Activated CD8-positive, alpha-beta memory T cell treated with anti-CD3 and anti-CD28 coated beads, Interleukin-2, amount 50 U/mL, for 1 hour (primary cell): Measurements from ENCODE around the gene EHMT1.
"Not testable (repeated sequence)": the region's sequence is repeated elsewhere in the genome, so short reads cannot be mapped to it uniquely, and the experiment has no call there.

ENCODE experiments used
- DNase-seq: peaks from one replicate; pipeline ENCODE4 v3.0.0-alpha.2; 2020; ENCODE audit errors: extremely low read depth

The EHMT1 gene

DNA sequence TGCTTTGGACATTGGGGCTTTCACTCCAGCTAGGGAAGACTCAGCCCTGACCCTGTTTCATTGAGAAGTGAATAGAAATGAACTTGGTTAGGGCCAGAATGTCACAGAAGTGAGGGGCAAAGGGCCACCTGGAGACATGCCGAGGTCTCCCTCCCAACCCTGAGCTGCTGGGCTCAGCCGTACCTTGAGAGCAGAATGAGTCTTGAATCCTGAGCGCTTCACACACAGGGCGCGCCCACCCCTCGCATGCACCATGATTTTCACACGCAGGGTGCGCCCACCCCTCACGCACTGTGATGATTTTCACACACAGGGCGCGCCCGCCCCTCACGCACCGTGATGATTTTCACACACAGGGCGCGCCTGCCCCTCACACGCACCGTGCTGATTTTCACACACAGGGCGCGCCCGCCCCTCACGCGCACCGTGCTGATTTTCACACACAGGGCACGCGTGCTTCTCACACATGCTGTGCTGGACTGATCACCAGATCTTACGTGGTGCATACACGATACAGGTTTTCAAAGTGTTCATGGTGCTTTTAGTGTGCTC is 99.0 kb downstream of the EHMT1 start:
- no peak for DNase-seq

DNA sequence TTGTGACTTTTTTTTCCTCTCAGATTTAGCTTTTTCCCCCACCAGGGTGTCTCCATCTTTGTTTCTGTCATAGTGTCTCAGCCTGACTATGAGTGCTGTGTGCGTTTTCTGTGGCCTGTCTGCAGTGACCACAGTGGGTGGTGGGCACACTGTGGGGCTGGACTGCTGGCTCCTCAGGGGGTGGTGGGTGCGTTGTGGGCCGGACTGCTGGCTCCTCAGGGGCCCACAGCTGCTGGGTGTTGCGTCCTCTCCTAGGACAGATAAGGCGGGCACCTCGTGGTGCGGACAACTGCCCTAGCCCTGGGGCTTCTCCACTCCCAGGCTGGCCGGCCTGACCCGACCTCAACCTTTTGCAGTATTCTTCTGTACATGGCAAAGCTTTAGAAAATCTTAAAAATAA is 100.4 kb downstream of the EHMT1 start:
- DNase-seq = no peak

DNA sequence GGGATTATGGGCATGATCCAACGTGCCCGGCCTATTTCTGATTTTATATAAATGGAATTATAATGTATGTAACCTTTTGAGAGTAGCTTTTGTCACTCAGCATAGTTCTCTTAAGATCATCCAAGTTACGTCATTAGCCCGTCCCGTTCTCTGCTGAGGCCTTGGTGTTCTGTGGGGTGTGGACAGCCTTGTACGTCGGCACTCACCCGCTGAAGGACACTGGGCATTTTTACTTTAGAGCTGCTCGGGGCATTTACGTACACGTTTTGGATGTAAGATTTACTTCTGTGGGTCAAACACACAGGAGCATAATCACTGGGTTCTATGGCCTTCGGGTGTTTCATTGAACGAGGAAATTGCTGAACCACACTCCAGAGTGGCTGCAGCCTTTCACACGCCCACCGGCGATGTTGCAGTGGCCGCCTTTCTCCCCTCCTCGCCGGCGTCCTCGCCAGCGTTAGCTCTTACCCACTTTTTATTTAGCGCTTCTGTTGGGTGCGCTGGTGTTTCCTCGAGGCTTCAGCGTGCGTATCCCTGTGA is 101.8 kb downstream of the EHMT1 start:
- no peak for DNase-seq

DNA sequence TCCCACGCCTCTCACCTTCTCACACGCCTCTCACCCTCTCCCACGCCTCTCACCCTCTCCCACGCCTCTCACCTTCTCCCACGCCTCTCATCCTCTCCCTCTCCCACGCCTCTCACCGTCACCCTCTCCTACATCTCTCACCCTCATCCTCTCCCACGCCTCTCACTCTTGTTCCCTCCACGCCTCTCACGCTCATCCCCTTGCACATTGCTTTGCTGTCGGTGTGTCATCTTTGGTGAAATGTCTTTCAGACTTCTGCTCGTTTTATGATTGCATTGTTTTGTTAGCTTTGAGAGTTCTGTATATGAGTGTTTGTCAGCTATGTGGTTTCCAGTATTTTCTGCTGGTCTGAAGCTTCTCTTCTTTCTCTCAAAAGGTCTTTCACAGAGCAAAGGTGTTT is 102.7 kb downstream of the EHMT1 start:
- no peak for DNase-seq

DNA sequence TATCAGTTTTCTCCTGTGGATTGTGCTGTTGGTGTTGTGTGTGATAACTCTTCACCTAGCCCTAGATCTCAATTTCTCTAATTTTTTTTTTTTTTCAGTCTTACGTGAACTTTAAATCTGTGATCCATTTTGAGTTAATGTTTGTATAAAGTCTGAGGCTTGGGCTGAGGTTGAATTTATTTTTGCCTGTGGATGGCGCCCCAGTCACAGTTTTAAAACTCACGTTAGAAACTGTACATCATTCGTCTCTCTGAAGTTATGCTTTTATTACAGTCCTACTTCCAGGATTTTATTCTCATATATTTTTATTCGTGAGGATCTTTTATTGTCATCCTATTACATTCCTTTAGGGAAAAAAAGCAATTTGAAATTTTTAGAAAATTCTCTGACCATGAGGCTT is 103.1 kb downstream of the EHMT1 start:
- DNase-seq = no peak

DNA sequence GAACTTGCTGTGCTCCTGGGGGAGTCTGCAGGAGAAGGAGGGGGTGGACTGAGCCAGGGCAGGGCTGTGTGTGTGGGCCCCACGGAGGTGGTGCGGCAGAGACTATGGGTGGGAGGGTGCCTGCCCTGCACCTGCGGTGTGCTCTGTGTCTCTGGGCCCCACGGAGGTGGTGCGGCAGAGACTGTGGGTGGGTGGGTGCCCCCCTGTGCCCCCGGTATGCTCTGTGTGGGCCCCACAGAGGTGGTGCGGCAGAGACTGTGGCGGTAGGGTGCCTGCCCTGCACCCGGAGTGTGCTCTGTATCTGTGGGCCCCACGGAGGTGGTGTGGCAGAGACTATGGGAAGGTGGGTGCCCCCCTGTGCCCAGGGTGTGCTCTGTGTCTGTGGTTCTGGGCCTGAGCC is 103.7 kb downstream of the EHMT1 start:
- DNase-seq = no peak

DNA sequence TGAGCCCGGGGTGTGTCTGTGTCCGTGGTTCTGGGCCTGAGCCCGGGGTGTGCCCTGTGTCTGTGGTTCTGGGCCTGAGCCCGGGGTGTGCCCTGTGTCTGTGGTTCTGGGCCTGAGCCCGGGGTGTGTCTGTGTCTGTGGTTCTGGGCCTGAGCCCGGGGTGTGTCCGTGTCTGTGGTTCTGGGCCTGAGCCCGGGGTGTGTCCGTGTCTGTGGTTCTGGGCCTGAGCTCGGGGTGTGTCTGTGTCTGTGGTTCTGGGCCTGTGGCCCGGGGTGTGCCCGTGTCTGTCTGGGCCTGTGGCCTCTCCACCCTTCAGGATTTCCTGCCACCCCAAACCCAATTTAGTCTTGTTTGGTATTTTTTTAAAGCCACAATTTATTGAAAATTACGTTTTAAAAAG is 104.6 kb downstream of the EHMT1 start:
- not testable (repeated sequence) for DNase-seq

DNA sequence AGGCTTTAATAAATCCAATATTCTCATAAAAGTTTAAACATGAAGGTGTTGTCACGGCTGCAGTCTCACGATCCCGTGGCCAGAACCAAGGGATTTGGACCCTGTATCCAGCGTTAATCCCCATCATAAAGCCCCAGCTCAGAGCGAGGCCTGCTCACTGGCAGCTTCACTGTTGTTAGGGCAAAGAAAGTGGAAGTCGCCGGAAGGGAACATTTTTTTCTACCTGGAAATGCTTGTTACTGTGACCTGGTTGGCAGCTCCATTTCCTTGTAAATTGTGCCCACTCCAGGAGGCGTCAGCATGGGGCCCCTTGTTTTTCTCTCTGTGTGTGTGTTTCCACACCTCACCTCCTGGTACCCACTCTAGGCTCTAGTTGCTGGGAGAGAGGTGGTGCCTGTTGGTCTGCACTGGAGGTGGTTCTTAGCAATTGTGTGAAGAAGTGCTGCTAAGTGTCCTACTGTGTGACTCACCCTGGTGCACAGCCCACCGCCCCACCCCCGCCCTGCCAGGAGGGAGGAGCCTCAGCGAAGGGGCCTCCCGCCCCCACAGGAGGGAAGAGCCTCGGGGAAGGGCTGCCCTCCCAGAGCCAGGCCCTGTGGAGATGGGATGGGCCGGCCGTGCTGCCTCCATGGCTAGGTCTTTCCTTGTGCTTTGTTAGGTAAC is 105.1 kb downstream of the EHMT1 start:
- no peak for DNase-seq

DNA sequence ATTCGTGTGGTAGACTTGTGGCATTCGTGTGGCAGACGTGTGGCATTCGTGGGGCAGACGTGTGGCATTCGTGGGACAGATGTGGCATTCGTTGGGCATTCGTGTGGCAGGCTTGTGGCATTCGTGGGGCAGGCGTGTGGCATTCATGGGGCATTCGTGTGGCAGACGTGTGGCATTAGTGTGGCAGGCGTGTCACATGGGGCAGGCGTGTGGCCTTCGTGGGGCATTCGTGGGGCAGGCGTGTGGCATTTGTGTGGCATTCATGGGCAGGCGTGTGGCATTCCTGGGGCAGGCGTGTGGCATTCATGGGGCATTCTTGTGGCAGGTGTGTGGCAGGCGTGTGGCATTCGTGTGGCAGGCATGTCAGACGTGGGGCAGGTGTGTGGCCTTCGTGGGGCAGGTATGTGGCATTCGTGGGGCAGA is 106.0 kb downstream of the EHMT1 start:
- no peak for DNase-seq

DNA sequence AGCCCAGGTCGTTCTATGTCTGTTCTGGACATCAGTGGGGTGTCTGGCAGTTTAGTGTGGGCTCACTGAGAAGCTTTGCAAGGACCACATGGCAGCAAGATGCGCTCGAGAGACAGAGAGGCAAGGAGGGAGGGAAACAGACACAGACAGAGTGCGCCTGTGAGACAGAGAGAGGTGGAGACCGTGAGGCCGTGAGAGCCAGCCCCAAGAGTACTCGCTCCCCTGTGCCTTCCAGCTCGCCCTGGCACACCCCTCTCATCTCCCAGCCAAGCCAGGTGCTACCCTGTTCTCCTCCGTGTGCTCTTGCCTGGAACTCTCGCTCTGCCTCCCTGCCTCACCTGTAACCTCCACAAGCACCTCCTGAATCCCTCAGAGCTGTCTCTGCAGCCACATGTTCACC is 106.8 kb downstream of the EHMT1 start:
- no peak for DNase-seq

DNA sequence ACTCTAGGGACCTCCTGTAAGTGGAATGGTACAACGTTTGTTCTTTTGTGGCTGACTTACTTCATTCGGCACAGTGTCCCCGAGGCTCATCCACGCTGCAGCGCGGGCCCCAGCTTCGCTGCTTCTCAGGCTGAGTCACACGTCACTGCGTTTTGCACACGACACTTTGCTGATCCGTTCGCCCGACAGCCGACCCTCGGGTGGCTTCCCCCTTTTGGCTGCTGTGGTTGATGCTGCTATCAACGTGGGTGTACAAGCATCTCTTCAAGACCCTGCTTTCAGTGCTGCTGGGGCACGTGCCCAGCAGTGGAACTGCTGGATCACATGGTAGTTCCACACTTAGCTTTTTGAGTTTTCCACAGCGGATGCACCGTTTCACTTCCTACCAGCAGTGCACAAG is 107.5 kb downstream of the EHMT1 start:
- DNase-seq = not testable (repeated sequence)

DNA sequence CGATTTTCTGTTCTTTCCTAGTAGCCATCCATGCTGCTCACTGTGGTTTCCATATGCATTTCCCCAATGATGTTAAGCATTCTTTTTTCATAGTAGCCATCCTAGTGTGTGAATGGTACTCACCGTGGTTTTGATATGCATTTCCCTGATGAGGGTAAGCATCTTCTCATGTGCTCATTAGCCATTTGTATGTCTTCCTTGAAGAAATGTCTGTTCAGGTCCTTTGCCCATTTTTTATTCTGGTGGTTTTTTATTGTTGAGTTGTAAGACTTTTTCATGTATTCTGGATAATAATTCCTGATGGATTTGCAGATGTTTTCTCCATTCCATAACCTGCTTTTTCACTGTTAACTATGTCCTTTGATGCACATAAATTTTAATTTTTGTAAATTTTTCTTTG is 108.0 kb downstream of the EHMT1 start:
- no peak for DNase-seq

DNA sequence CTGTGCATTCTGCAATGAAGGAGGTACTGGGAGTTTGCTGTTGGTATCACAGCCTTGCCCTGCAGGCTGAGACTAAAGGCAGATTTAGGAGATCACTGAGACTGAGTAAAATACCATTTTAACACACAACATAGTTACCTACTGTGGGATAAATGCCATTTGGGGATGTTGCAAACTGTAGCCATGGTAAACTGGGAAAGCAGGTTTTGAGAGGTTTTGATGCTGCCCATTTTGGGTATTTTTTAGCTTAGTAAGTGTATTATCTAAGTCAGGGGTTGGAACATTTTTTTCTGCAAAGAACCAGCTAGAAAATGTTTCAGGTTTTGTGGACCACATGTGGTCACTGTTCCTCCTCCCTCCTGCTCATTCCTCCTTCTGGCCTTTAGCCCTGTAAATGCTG is 108.9 kb downstream of the EHMT1 start:
- DNase-seq = no peak

DNA sequence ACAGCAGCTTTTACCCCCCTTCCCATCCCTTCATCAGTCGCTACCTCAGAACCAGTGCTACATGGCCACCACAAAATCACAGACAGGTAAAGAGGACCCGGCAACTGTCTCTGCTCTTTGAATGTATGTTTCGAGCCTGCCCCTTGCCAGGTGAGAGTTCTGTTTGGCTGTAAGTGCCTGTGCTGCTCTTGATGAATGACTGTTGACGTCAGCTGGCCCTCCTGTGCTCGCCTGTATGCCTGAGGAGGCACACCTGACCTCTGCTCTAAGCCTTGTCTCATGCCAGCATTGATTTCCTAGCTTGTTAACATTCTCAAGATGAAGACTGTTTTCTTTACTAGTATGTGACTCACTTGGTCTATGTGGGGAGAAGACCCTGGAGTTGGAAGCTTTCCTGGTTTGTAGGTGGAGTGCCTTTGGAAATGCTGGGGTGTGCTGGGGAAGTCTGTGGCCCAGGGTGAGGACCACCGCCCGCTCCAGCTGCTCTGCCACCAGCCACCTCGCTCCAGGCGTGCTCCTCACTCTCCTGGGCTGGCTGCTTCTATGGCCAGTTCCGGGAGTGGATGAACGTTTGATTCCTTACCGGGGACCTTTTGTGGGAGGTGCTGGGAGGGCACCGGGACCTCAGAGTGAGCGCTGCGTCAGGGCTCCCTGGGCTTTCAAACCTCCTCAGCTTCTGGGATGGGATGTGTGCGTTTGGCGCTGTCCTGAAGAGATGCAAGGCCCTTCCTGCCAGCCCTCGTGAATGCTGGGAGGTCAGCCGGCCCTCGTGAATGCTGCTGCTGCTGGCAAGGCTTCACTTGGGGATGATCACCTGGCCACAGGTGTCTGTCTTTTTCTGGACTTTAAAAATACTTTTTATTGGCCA is 109.9 kb downstream of the EHMT1 start:
- no peak for DNase-seq

DNA sequence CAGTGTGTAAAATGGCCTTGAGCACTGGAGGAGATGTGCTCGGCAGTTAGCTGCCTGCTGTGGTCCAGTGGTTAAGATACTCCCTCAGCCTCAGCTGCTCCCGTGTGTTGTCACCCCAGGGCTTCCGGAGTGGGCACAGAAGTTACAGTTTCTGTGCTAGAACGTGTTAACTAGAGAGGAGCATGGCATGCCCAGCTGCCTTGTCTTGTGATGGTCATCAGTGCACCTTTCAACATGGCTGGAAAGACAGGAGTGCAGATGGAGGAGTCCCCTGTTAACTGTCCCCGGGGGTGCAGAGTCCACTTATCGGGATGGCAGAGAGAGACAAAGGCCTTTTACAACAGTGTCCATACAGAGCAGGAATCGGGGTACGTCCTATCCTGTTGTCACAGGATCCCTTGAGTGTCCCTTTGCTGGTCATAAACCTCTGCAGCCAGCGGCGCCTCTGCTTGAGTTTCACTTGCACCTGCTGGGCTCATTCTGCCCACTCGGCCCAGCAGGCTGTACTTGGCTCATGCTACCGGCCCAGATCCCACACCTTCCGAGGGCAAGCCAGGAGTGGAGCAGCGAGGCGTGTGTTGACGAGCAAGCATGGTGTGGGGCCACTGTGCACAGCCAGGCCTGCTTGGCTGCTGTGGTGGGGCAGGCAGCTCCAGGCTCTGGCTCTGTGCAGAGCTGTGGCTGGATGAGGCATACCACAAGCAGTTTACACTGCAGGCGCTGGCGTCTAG is 112.6 kb downstream of the EHMT1 start:
- DNase-seq = no peak

DNA sequence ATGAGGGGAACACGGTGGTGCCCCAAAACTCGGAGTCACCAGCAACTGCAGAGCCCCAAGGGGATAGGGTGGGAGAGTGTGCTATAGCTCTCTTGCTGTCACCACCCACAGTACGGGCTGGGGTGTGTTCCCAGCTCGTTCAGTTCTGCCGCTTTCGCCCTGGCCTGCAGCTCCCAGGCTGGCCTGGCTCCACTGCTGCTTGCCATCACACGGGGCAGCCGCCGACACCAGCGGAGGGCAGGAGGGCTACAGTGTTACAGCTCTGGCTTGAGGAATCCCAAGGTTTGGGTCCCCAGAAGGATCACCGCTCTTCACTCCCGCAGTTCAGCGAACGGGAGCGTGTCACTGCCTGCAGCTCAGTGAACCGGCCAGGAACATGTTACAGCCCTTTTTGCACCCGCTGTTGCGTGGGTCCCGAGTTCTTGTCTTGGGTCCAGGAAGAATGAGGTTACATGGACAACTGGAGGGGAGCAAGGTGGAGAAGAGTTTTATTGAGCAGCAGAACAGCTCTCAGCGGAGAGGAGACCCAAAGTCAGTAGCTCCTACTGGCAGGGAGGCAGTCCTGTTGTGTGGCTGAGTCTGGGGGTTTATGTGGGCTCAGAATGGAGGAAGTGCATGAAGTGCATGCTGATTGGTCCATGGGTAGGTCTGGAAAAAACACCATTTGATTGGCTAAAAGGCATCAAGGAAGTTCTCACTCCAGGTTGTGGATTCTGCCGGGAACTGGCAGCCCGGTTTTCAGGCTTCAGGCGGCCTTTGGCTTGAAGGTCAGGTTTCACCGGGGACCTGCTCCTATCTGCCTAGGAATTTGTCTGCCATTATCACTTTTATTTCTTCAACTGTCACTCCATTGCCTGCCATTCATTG is 113.4 kb downstream of the EHMT1 start:
- no peak for DNase-seq

DNA sequence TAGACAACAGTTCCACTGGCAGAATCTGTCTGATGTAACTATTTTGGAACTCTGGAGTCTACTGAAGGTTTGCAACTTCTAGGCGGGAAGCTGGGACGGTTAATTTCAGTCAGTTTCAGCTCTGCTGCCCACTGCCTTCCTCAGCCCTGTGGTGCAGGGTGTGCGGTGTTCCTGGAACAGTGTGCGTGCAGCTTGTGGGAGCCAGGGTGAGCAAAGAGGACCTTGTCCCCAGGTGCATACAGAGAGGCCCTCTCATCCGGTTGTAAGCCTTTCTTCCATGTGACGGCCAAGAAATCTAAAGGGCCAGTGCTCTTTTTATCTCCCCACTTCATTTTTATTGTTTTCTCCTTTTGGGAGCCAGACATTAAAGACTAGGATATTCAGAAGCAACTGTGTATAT is 114.6 kb downstream of the EHMT1 start:
- no peak for DNase-seq

DNA sequence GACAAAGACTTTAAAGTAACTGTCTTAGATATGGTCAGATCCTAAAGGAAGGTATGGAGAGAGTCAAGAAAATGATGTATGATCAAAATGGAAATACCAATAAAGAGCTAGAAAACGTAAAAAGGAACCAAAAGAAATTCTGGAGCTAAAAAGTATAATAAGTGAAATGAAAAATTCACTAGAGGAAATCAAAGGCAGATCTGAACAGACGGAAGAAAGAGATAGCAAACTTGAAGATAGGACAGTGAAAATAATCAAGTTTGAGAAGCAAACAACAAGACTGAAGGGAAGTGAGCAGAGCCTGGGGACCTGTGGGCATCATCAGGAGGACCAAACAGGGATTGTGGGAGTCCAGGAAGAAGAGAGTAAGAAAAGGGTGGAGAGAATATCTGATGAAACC is 115.4 kb downstream of the EHMT1 start:
- DNase-seq = no peak

DNA sequence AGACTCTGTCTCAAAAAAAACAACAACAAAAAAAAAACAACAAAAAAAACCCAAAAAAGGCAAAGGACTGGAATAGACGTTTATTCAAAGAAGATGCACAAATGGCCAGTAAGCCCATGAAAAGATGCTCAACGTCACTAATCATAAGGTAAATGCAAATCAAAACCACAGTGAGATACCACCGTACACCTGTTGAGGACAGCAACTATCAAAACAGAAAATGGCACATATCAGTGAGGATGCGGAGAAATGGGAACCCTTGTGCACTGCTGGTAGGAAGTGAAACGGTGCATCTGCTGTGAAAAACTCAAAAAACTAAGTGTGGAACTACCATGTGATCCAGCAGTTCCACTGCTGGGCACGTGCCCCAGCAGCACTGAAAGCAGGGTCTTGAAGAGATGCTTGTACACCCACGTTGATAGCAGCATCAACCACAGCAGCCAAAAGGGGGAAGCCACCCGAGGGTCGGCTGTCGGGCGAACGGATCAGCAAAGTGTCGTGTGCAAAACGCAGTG is 119.4 kb downstream of the EHMT1 start:
- not testable (repeated sequence) for DNase-seq

DNA sequence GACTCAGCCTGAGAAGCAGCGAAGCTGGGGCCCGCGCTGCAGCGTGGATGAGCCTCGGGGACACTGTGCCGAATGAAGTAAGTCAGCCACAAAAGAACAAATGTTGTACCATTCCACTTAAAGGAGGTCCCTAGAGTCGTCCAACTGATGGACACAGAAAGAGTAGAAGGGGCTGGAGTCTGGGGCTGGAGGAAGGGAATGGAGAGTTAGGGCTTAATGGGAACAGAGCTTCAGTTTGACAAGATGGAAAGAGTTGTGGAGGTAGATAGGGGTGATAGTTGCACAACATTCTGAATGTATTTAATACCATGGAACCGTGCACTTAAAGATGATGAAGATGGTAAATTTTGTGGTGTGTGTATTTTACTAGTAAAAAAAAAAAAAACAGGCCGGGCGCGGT is 119.9 kb downstream of the EHMT1 start:
- no peak for DNase-seq
